Measurements from ENCODE around the gene RBKS.

- TF ChIP-seq, protein P1, sequence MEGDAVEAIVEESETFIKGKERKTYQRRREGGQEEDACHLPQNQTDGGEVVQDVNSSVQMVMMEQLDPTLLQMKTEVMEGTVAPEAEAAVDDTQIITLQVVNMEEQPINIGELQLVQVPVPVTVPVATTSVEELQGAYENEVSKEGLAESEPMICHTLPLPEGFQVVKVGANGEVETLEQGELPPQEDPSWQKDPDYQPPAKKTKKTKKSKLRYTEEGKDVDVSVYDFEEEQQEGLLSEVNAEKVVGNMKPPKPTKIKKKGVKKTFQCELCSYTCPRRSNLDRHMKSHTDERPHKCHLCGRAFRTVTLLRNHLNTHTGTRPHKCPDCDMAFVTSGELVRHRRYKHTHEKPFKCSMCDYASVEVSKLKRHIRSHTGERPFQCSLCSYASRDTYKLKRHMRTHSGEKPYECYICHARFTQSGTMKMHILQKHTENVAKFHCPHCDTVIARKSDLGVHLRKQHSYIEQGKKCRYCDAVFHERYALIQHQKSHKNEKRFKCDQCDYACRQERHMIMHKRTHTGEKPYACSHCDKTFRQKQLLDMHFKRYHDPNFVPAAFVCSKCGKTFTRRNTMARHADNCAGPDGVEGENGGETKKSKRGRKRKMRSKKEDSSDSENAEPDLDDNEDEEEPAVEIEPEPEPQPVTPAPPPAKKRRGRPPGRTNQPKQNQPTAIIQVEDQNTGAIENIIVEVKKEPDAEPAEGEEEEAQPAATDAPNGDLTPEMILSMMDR (IDR thresholded peaks at IDR 0.05; ENCODE audit: low read depth, low read length), result no peak
- no peak for TF ChIP-seq EZH2phosphoT487 (IDR thresholded peaks at IDR 0.05; ENCODE audit: low read depth)
Measured at GRCh38 chr2:27866237-27866636, 23.9 kb downstream of the RBKS start.
